Parathyroid adenoma (tissue), 2 donors: Measurements from ENCODE around the gene SUSD4.

ENCODE experiments used
- H2AFZ ChIP-seq: fragments of 300-600 bp; sonication (generic); one replicate; pipeline ENCODE4 v1.7.0; 2017; ENCODE audit warnings: antibody characterized with exemption, mild to moderate bottlenecking
- H3K27ac ChIP-seq: fragments of 300-600 bp; sonication (generic); one replicate; pipeline ENCODE4 v1.7.0; 2017
- H3K27me3 ChIP-seq: fragments of 300-600 bp; sonication (generic); one replicate; pipeline ENCODE4 v1.7.0; 2017; ENCODE audit warnings: low read length; ENCODE audit not compliant: control insufficient read depth, insufficient read depth
- H3K36me3 ChIP-seq: fragments of 300-600 bp; sonication (generic); one replicate; pipeline ENCODE4 v1.7.0; 2017; ENCODE audit warnings: low read length; ENCODE audit not compliant: control insufficient read depth, insufficient read depth
- H3K4me1 ChIP-seq: fragments of 300-600 bp; sonication (generic); one replicate; pipeline ENCODE4 v1.7.0; 2017; ENCODE audit warnings: control low read depth
- H3K4me2 ChIP-seq: fragments of 300-600 bp; sonication (generic); one replicate; pipeline ENCODE4 v1.7.0; 2017; ENCODE audit warnings: low read length
- H3K4me3 ChIP-seq: fragments of 300-600 bp; sonication (generic); one replicate; pipeline ENCODE4 v1.7.0; 2017; ENCODE audit warnings: low read depth, low read length
- H3K79me2 ChIP-seq: fragments of 300-600 bp; sonication (generic); one replicate; pipeline ENCODE4 v1.7.0; 2017; ENCODE audit warnings: control low read depth
- H3K9ac ChIP-seq: fragments of 300-600 bp; sonication (generic); one replicate; pipeline ENCODE4 v1.7.0; 2017; ENCODE audit warnings: mild to moderate bottlenecking
- H3K9me3 ChIP-seq: fragments of 300-600 bp; sonication (generic); one replicate; pipeline ENCODE4 v1.7.0; 2017; ENCODE audit warnings: low read length; ENCODE audit not compliant: control insufficient read depth
- CTCF ChIP-seq: fragments of 300-600 bp; sonication (generic); IDR thresholded peaks from one replicate; pipeline ENCODE4 v1.7.0; 2017; ENCODE audit warnings: antibody characterized with exemption, mild to moderate bottlenecking
- donor health status: primary hyperparathyroidism.

The SUSD4 gene

GRCh38 chr1:223363856-223364684 lies at the start of gene SUSD4:
Gene SUSD4, minus strand, starts transcription at chr1:223364176. Its CDS starts 751 bp downstream, at chr1:223363425.
- Histone ChIP-seq H3K27ac (peak within 1 kb of the TSS; percentile 7), H2AFZ (peak within 1 kb of the TSS; percentile 73), H3K4me2 (peak within 1 kb of the TSS; percentile 81), H3K9me3 (no peaks in the 10 kb centered on the region), H3K9ac (no peak within 1 kb of the TSS), H3K36me3 (no peaks in the 10 kb centered on the region), H3K27me3 (no peaks in the 10 kb centered on the region), H3K4me1 (peaks cover 3% of the 10 kb centered on the region), H3K4me3 (peak within 1 kb of the TSS; percentile 45), H3K79me2 (no peaks in the 10 kb centered on the region)
- no peak for TF ChIP-seq CTCF

- no peak for TF ChIP-seq CTCF
- H2AFZ ChIP-seq: no peak overlapping the region
- no peak overlapping the region for H3K27ac ChIP-seq
- no peak overlapping the region for H3K4me3 ChIP-seq
- no peaks in the 10 kb centered on the region for H3K36me3 ChIP-seq
- H3K9me3 ChIP-seq: no peaks in the 10 kb centered on the region
- no peak overlapping the region for H3K4me2 ChIP-seq
- H3K4me1 ChIP-seq: no peaks in the 10 kb centered on the region
- H3K79me2 ChIP-seq: no peaks in the 10 kb centered on the region
- no peaks in the 10 kb centered on the region for H3K27me3 ChIP-seq
- no peak overlapping the region for H3K9ac ChIP-seq
Measured at GRCh38 chr1:223413216-223413615, 49.2 kb upstream of the SUSD4 start.

- H3K9ac ChIP-seq: no peak overlapping the region
- no peak overlapping the region for H3K27ac ChIP-seq
- H3K4me3 ChIP-seq: no peak overlapping the region
- no peak overlapping the region for H2AFZ ChIP-seq
- TF ChIP-seq CTCF: no peak
- no peaks in the 10 kb centered on the region for H3K9me3 ChIP-seq
- no peak overlapping the region for H3K4me2 ChIP-seq
- H3K36me3 ChIP-seq: no peaks in the 10 kb centered on the region
- no peaks in the 10 kb centered on the region for H3K27me3 ChIP-seq
- H3K79me2 ChIP-seq: no peaks in the 10 kb centered on the region
- no peaks in the 10 kb centered on the region for H3K4me1 ChIP-seq
Measured at GRCh38 chr1:223411710-223412109, 47.7 kb upstream of the SUSD4 start.

GRCh38 chr1:223411309-223411708 lies 47.3 kb upstream of the SUSD4 start:
- H3K27ac ChIP-seq: no peak overlapping the region
- no peaks in the 10 kb centered on the region for H3K27me3 ChIP-seq
- no peaks in the 10 kb centered on the region for H3K9me3 ChIP-seq
- no peak overlapping the region for H3K9ac ChIP-seq
- no peak overlapping the region for H3K4me3 ChIP-seq
- TF ChIP-seq CTCF: no peak
- no peaks in the 10 kb centered on the region for H3K79me2 ChIP-seq
- H3K4me1 ChIP-seq: no peaks in the 10 kb centered on the region
- H3K4me2 ChIP-seq: no peak overlapping the region
- H2AFZ ChIP-seq: no peak overlapping the region
- no peaks in the 10 kb centered on the region for H3K36me3 ChIP-seq

- TF ChIP-seq CTCF: no peak
- H3K4me1 ChIP-seq: no peaks in the 10 kb centered on the region
- H3K4me2 ChIP-seq: no peak overlapping the region
- H3K4me3 ChIP-seq: no peak overlapping the region
- no peaks in the 10 kb centered on the region for H3K9me3 ChIP-seq
- H3K27me3 ChIP-seq: no peaks in the 10 kb centered on the region
- H3K79me2 ChIP-seq: no peaks in the 10 kb centered on the region
- no peak overlapping the region for H3K9ac ChIP-seq
- no peak overlapping the region for H2AFZ ChIP-seq
- H3K36me3 ChIP-seq: no peaks in the 10 kb centered on the region
- H3K27ac ChIP-seq: no peak overlapping the region
Measured at GRCh38 chr1:223410036-223410435, 46.1 kb upstream of the SUSD4 start.
